Measurements from ENCODE around the gene DKC1. TPM values are rescaled to one million over a fixed set of nuclear protein-coding genes. Genes with fewer than 3 reads are reported as not detected.
A peak's percentile ranks its signal among the peaks of the same experiment; 100 is the strongest.

DKC1 gene
- total RNA-seq: 27.8 and 32.1 TPM in 2 replicates
- polyA plus RNA-seq: 38.9 and 43.0 TPM in 2 replicates

GRCh38 chrX:154762537-154763296 is at the start of gene DKC1:
Gene DKC1 (plus strand): TSS chrX:154762864. CDS start chrX:154762966, 102 bp downstream.
- H3K36me3 ChIP-seq (replicated peaks; ENCODE audit: insufficient read depth, low read depth): peaks cover 5% of the 10 kb centered on the region
- H3K27ac ChIP-seq: peak within 1 kb of the TSS; percentile 92
- H3K4me3 ChIP-seq: peak within 1 kb of the TSS; percentile 73
- 41% methylated on average over 39 of the region's 84 CpGs for WGBS (ENCODE audit: low lambda C conversion rate, missing lambda C conversion rate)
- peaks cover 22% of the 10 kb centered on the region for H3K79me2 ChIP-seq
- H3K4me2 ChIP-seq: peak within 1 kb of the TSS; percentile 84
- no peaks in the 10 kb centered on the region for H3K9me2 ChIP-seq (replicated peaks; ENCODE audit: insufficient read depth)
- H3K27me3 ChIP-seq: no peaks in the 10 kb centered on the region
- no peaks in the 10 kb centered on the region for H4K20me1 ChIP-seq (ENCODE audit: insufficient read depth, poor library complexity, severe bottlenecking)
- no peak for TF ChIP-seq EZH2phosphoT487 (IDR thresholded peaks at IDR 0.05; ENCODE audit: low read depth, severe bottlenecking, unreplicated experiment)
- no peak for TF ChIP-seq EZH2 (IDR thresholded peaks at IDR 0.05; ENCODE audit: borderline replicate concordance)
- TF ChIP-seq CTCF (IDR thresholded peaks at IDR 0.05; ENCODE audit: poor library complexity): peak; percentile 18
- no peaks in the 10 kb centered on the region for H3K9me3 ChIP-seq (ENCODE audit: low read depth)
- no peaks in the 10 kb centered on the region for H3K4me1 ChIP-seq (ENCODE audit: insufficient read depth)
- peak within 1 kb of the TSS; percentile 60 for H2AFZ ChIP-seq
- DNase-seq (ENCODE audit: low spot score): peak; percentile 97

GRCh38 chrX:154714925-154715324 is 47.7 kb upstream of the DKC1 start:
- Histone ChIP-seq H3K27me3 (no peaks in the 10 kb centered on the region), H3K4me1 (ENCODE audit: insufficient read depth) (no peaks in the 10 kb centered on the region), H2AFZ (no peak overlapping the region), H3K4me3 (no peak overlapping the region), H3K9me2 (replicated peaks; ENCODE audit: insufficient read depth) (no peaks in the 10 kb centered on the region), H3K4me2 (no peak overlapping the region), H3K9me3 (ENCODE audit: low read depth) (no peaks in the 10 kb centered on the region), H3K36me3 (replicated peaks; ENCODE audit: insufficient read depth, low read depth) (no peaks in the 10 kb centered on the region), H3K79me2 (no peaks in the 10 kb centered on the region), H4K20me1 (ENCODE audit: insufficient read depth, poor library complexity, severe bottlenecking) (no peaks in the 10 kb centered on the region), H3K27ac (no peak overlapping the region)
- TF ChIP-seq CTCF (IDR thresholded peaks at IDR 0.05; ENCODE audit: poor library complexity) (peak; percentile 68), EZH2phosphoT487 (IDR thresholded peaks at IDR 0.05; ENCODE audit: low read depth, severe bottlenecking, unreplicated experiment) (no peak), EZH2 (IDR thresholded peaks at IDR 0.05; ENCODE audit: borderline replicate concordance) (no peak)
- 14% methylated on average over 2 of the region's 2 CpGs for WGBS (ENCODE audit: low lambda C conversion rate, missing lambda C conversion rate)
- DNase-seq (ENCODE audit: low spot score): peak; percentile 41

GRCh38 chrX:154715825-154716224 is 46.8 kb upstream of the DKC1 start:
- no peak for DNase-seq (ENCODE audit: low spot score)
- Histone ChIP-seq H2AFZ (no peak overlapping the region), H3K9me2 (replicated peaks; ENCODE audit: insufficient read depth) (no peaks in the 10 kb centered on the region), H3K27me3 (no peaks in the 10 kb centered on the region), H3K79me2 (no peaks in the 10 kb centered on the region), H3K27ac (no peak overlapping the region), H3K36me3 (replicated peaks; ENCODE audit: insufficient read depth, low read depth) (no peaks in the 10 kb centered on the region), H3K4me1 (ENCODE audit: insufficient read depth) (no peaks in the 10 kb centered on the region), H4K20me1 (ENCODE audit: insufficient read depth, poor library complexity, severe bottlenecking) (no peaks in the 10 kb centered on the region), H3K4me3 (no peak overlapping the region), H3K9me3 (ENCODE audit: low read depth) (no peaks in the 10 kb centered on the region), H3K4me2 (no peak overlapping the region)
- 73% methylated on average over 5 of the region's 5 CpGs for WGBS (ENCODE audit: low lambda C conversion rate, missing lambda C conversion rate)
- TF ChIP-seq EZH2 (IDR thresholded peaks at IDR 0.05; ENCODE audit: borderline replicate concordance) (no peak), CTCF (IDR thresholded peaks at IDR 0.05; ENCODE audit: poor library complexity) (no peak), EZH2phosphoT487 (IDR thresholded peaks at IDR 0.05; ENCODE audit: low read depth, severe bottlenecking, unreplicated experiment) (no peak)

Data from hepatocyte (in vitro differentiated cells).